ENCODE measurements around the gene ADGRA1. TPM values are rescaled to one million over a fixed set of nuclear protein-coding genes. Genes with fewer than 3 reads are reported as not detected.

ADGRA1 gene
- total RNA-seq, 2 donors from 2014 or later: 0.24 to 1.0 TPM

DNA sequence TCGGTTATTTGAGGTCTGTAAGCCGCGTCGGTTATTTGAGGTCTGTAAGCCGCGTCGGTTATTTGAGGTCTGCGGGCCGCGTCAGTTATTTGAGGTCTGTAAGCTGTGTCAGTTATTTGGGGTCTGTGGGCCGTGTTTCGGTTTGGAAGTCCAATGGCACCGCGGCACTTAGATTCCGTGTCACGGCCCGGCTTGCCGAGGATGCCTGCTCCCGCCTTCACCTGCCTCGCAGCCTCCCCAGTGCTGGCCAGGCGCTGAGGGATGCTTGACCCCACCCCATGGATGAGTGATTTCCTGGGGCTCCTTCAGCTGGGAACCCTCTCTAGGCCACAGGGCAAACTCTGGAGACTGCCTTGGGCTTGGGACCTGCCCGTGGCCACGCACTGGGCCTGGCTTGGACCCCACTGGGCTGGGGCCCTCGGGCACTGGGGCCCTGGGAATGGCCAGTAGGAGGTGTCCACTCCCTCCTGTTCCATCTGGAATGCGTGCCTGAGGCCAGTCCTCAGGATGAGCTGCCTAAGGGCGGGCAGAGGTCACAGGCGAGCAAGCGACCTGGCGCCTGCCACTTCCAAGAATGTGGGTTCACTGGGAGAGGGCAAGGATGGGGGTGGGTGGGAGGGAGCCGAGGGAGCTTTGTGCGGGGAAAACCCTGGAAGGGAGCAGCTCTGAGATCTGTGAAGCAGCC is 25.6 kb downstream of the ADGRA1 start:
- H3K4me3 ChIP-seq (ENCODE audit: low read length): no peak overlapping the region
- no peaks in the 10 kb centered on the region for H3K4me1 ChIP-seq (ENCODE audit: control insufficient read depth, insufficient read depth, low read length)
- H3K9ac ChIP-seq (ENCODE audit: extremely low read depth, low read length, poor library complexity, severe bottlenecking): no peak overlapping the region
- Mint-ChIP-seq H3K4me3 (no peak overlapping the region), H3K9me3 (peaks cover 16% of the 10 kb centered on the region), H3K36me3 (ENCODE audit: low read depth) (no peaks in the 10 kb centered on the region), H3K27ac (no peak overlapping the region), H3K27me3 (ENCODE audit: insufficient read depth) (no peaks in the 10 kb centered on the region), H3K4me1 (no peaks in the 10 kb centered on the region)
- peaks cover 1% of the 10 kb centered on the region for H3K9me3 ChIP-seq (ENCODE audit: control insufficient read depth, low read length)
- TF ChIP-seq CTCF (conservative IDR thresholded peaks at IDR 0.05): no peak
- DNase-seq: no peak
- no peak overlapping the region for H3K27ac ChIP-seq (ENCODE audit: low read depth, low read length)
- WGBS, 2 experiments (ENCODE audit: insufficient coverage in 1 of 2, insufficient read length in 1 of 2): 85 to 91% methylated on average over 10 to 31 of the region's 31 CpGs
- H3K27me3 ChIP-seq (ENCODE audit: control insufficient read depth, insufficient read depth, low read length, poor library complexity, severe bottlenecking): no peaks in the 10 kb centered on the region
- no peaks in the 10 kb centered on the region for H3K36me3 ChIP-seq (ENCODE audit: control insufficient read depth, insufficient read depth, low read length)

DNA sequence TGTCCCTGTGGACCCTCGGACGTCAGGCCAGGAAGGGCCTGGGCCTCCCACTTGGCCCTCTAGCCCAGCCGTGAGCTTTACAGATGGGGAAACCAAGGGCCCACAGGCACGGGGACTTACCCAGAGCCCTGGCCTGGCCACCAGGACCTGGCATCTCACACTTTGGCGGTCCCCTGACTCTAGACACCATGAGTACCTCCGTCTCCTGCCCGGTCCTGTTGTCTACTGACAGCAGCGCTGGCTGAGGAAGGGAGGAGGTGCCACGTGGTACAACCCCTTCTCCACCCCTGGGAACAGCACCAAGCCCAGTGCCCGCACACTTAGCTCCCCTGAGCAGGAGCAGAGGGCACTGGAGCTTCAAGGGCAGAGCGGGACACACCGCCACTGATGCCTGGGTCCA is 26.1 kb downstream of the ADGRA1 start:
- no peaks in the 10 kb centered on the region for H3K36me3 Mint-ChIP-seq (ENCODE audit: low read depth)
- 82 to 86% methylated on average over 7 to 12 of the region's 12 CpGs for WGBS, 2 experiments (ENCODE audit: insufficient coverage in 1 of 2, insufficient read length in 1 of 2)
- DNase-seq: no peak
- Histone ChIP-seq H3K27me3 (ENCODE audit: control insufficient read depth, insufficient read depth, low read length, poor library complexity, severe bottlenecking) (no peaks in the 10 kb centered on the region), H3K4me3 (ENCODE audit: low read length) (no peak overlapping the region), H3K9ac (ENCODE audit: extremely low read depth, low read length, poor library complexity, severe bottlenecking) (no peak overlapping the region), H3K36me3 (ENCODE audit: control insufficient read depth, insufficient read depth, low read length) (no peaks in the 10 kb centered on the region), H3K4me1 (ENCODE audit: control insufficient read depth, insufficient read depth, low read length) (no peaks in the 10 kb centered on the region), H3K9me3 (ENCODE audit: control insufficient read depth, low read length) (peaks cover 2% of the 10 kb centered on the region), H3K27ac (ENCODE audit: low read depth, low read length) (no peak overlapping the region)
- H3K4me3 Mint-ChIP-seq: no peak overlapping the region
- H3K9me3 Mint-ChIP-seq: peaks cover 15% of the 10 kb centered on the region
- no peaks in the 10 kb centered on the region for H3K27me3 Mint-ChIP-seq (ENCODE audit: insufficient read depth)
- TF ChIP-seq CTCF (conservative IDR thresholded peaks at IDR 0.05): no peak
- no peaks in the 10 kb centered on the region for H3K4me1 Mint-ChIP-seq
- no peak overlapping the region for H3K27ac Mint-ChIP-seq

GRCh38 chr10:133114251-133114650 is 26.5 kb downstream of the ADGRA1 start:
- Histone ChIP-seq H3K36me3 (ENCODE audit: control insufficient read depth, insufficient read depth, low read length) (no peaks in the 10 kb centered on the region), H3K9ac (ENCODE audit: extremely low read depth, low read length, poor library complexity, severe bottlenecking) (no peak overlapping the region), H3K4me1 (ENCODE audit: control insufficient read depth, insufficient read depth, low read length) (no peaks in the 10 kb centered on the region), H3K27ac (ENCODE audit: low read depth, low read length) (no peak overlapping the region), H3K27me3 (ENCODE audit: control insufficient read depth, insufficient read depth, low read length, poor library complexity, severe bottlenecking) (no peaks in the 10 kb centered on the region), H3K4me3 (ENCODE audit: low read length) (no peak overlapping the region), H3K9me3 (ENCODE audit: control insufficient read depth, low read length) (peaks cover 4% of the 10 kb centered on the region)
- 94 to 95% methylated on average over 18 of the region's 18 CpGs for WGBS, 2 experiments (ENCODE audit: insufficient coverage in 1 of 2, insufficient read length in 1 of 2)
- H3K27ac Mint-ChIP-seq: no peak overlapping the region
- H3K9me3 Mint-ChIP-seq: peaks cover 13% of the 10 kb centered on the region
- no peaks in the 10 kb centered on the region for H3K36me3 Mint-ChIP-seq (ENCODE audit: low read depth)
- H3K4me1 Mint-ChIP-seq: no peaks in the 10 kb centered on the region
- H3K4me3 Mint-ChIP-seq: no peak overlapping the region
- no peak for DNase-seq
- no peaks in the 10 kb centered on the region for H3K27me3 Mint-ChIP-seq (ENCODE audit: insufficient read depth)
- no peak for TF ChIP-seq CTCF (conservative IDR thresholded peaks at IDR 0.05)

Data from endodermal cell (in vitro differentiated cells).